Parathyroid adenoma (tissue), 2 donors: ENCODE measurements around the gene CAMKMT.

Experiments
- H2AFZ ChIP-seq: fragments of 300-600 bp; sonication (generic); one replicate; pipeline ENCODE4 v1.7.0; 2017; ENCODE audit warnings: antibody characterized with exemption, mild to moderate bottlenecking
- H3K27ac ChIP-seq: fragments of 300-600 bp; sonication (generic); one replicate; pipeline ENCODE4 v1.7.0; 2017
- H3K27me3 ChIP-seq: fragments of 300-600 bp; sonication (generic); one replicate; pipeline ENCODE4 v1.7.0; 2017; ENCODE audit warnings: low read length; ENCODE audit not compliant: control insufficient read depth, insufficient read depth
- H3K36me3 ChIP-seq: fragments of 300-600 bp; sonication (generic); one replicate; pipeline ENCODE4 v1.7.0; 2017; ENCODE audit warnings: low read length; ENCODE audit not compliant: control insufficient read depth, insufficient read depth
- H3K4me1 ChIP-seq: fragments of 300-600 bp; sonication (generic); one replicate; pipeline ENCODE4 v1.7.0; 2017; ENCODE audit warnings: control low read depth
- H3K4me2 ChIP-seq: fragments of 300-600 bp; sonication (generic); one replicate; pipeline ENCODE4 v1.7.0; 2017; ENCODE audit warnings: low read length
- H3K4me3 ChIP-seq: fragments of 300-600 bp; sonication (generic); one replicate; pipeline ENCODE4 v1.7.0; 2017; ENCODE audit warnings: low read depth, low read length
- H3K79me2 ChIP-seq: fragments of 300-600 bp; sonication (generic); one replicate; pipeline ENCODE4 v1.7.0; 2017; ENCODE audit warnings: control low read depth
- H3K9ac ChIP-seq: fragments of 300-600 bp; sonication (generic); one replicate; pipeline ENCODE4 v1.7.0; 2017; ENCODE audit warnings: mild to moderate bottlenecking
- H3K9me3 ChIP-seq: fragments of 300-600 bp; sonication (generic); one replicate; pipeline ENCODE4 v1.7.0; 2017; ENCODE audit warnings: low read length; ENCODE audit not compliant: control insufficient read depth
- CTCF ChIP-seq: fragments of 300-600 bp; sonication (generic); IDR thresholded peaks from one replicate; pipeline ENCODE4 v1.7.0; 2017; ENCODE audit warnings: antibody characterized with exemption, mild to moderate bottlenecking
- donor health status: primary hyperparathyroidism.

The CAMKMT gene

GRCh38 chr2:44573996-44574395 lies 212.2 kb downstream of the CAMKMT start:
- TF ChIP-seq CTCF, result no peak
- no peaks in the 10 kb centered on the region for H3K27me3 ChIP-seq
- no peak overlapping the region for H3K27ac ChIP-seq
- H3K4me2 ChIP-seq, result no peak overlapping the region
- no peak overlapping the region for H2AFZ ChIP-seq
- H3K4me1 ChIP-seq, result no peaks in the 10 kb centered on the region
- H3K79me2 ChIP-seq, result no peaks in the 10 kb centered on the region
- H3K9me3 ChIP-seq, result no peaks in the 10 kb centered on the region
- H3K4me3 ChIP-seq, result no peak overlapping the region
- H3K9ac ChIP-seq, result no peak overlapping the region
- no peaks in the 10 kb centered on the region for H3K36me3 ChIP-seq

DNA sequence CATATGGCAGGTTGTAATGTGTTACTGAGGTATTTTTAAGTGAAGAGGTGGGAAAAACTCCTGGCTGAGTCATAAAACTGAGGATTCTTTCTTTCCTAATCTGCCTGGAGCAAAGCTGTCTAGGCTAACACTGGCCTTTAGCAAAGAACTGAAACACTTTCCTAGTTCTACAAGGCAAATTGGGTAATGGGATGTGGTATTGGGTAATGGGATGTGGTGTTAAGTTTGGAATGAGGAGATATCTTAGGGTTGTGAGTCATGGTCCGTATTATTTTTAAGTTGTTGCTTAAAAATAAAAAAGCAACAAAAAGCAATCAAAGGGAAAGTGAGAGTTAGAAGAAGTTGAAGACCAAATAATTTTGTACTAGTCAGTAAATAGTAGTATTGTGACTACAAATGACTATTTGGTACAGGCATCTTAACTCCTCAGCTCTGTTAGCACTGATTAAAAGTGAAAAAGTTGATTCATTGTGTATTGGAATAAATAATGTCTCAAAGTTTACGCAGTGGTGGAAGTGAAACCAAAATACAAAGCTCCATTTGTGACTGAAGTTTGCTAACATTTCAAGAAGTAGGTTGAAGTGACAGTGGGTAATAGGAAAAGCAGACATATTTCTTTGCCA lies 216.8 kb downstream of the CAMKMT start:
- Histone ChIP-seq H3K9ac (no peak overlapping the region), H3K27ac (no peak overlapping the region)
- no peak for TF ChIP-seq CTCF

GRCh38 chr2:44579115-44579836 lies 217.5 kb downstream of the CAMKMT start:
- no peak overlapping the region for H3K27ac ChIP-seq
- H3K4me1 ChIP-seq, result no peaks in the 10 kb centered on the region
- no peaks in the 10 kb centered on the region for H3K27me3 ChIP-seq
- TF ChIP-seq CTCF, result no peak
- no peaks in the 10 kb centered on the region for H3K79me2 ChIP-seq
- H3K4me3 ChIP-seq, result no peak overlapping the region
- no peaks in the 10 kb centered on the region for H3K9me3 ChIP-seq
- H3K4me2 ChIP-seq, result no peak overlapping the region
- H3K9ac ChIP-seq, result no peak overlapping the region
- no peak overlapping the region for H2AFZ ChIP-seq
- no peaks in the 10 kb centered on the region for H3K36me3 ChIP-seq

More for the DNA sequence above, 216.8 kb downstream of the CAMKMT start:
- Histone ChIP-seq H3K9me3 (no peaks in the 10 kb centered on the region), H3K79me2 (no peaks in the 10 kb centered on the region), H3K4me3 (no peak overlapping the region), H3K4me1 (no peaks in the 10 kb centered on the region), H3K4me2 (no peak overlapping the region), H3K36me3 (no peaks in the 10 kb centered on the region), H3K27me3 (no peaks in the 10 kb centered on the region), H2AFZ (no peak overlapping the region)

DNA sequence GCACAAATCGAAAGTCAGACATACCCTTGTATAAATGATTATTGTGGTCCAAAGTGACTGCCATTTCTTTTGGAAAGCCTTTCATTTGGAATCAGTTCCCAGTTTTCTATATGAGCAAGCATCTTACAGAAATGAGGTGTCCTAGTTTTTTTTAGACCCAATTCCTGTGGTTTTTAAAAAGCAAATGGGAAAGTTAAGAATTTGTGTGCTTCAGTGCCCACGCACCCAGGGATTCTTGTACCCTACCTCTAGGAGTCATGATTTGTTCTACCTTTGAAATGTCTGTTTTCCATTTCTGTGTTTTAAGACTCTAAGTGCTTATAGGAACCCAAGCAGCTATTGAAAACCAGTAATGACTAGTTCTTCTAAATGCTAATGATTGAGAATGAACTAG lies 218.1 kb downstream of the CAMKMT start:
- no peaks in the 10 kb centered on the region for H3K27me3 ChIP-seq
- H3K36me3 ChIP-seq, result no peaks in the 10 kb centered on the region
- no peak overlapping the region for H3K9ac ChIP-seq
- H3K79me2 ChIP-seq, result no peaks in the 10 kb centered on the region
- no peaks in the 10 kb centered on the region for H3K9me3 ChIP-seq
- no peak overlapping the region for H2AFZ ChIP-seq
- H3K4me1 ChIP-seq, result no peaks in the 10 kb centered on the region
- H3K4me2 ChIP-seq, result no peak overlapping the region
- H3K27ac ChIP-seq, result no peak overlapping the region
- TF ChIP-seq CTCF, result no peak
- no peak overlapping the region for H3K4me3 ChIP-seq
